ENCODE measurements around the gene CACNG1. TPM values are rescaled to one million over a fixed set of nuclear protein-coding genes. Genes with fewer than 3 reads are reported as not detected.

Gene CACNG1
- total and polyA plus RNA-seq, 2 of the 4 experiments (the other 2 are of a cell fraction) = not detected

- no peak overlapping the region for H4K5ac ChIP-seq (ENCODE audit: low read depth, low read length)
- no peak overlapping the region for H4K91ac ChIP-seq (ENCODE audit: insufficient read depth, low read depth, low read length)
- no peak overlapping the region for H2BK5ac ChIP-seq (ENCODE audit: low read depth, low read length, poor library complexity, severe bottlenecking)
- in situ Hi-C loops (cut with MboI; ENCODE audit: low sequenced_read_pairs) = no loop called here
- H2AK5ac ChIP-seq (ENCODE audit: low read depth, low read length) = no peak overlapping the region
- H3K27me3 ChIP-seq (ENCODE audit: control insufficient read depth, insufficient read depth, low read length) = peaks cover 31% of the 10 kb centered on the region
- no peak for DNase-seq
- ChIA-PET CTCF (no interaction called here), POLR2A (ENCODE audit: unreplicated experiment) (no interaction called here)
- H4K20me1 ChIP-seq (ENCODE audit: insufficient read depth, low read length) = no peaks in the 10 kb centered on the region
- H3K18ac ChIP-seq (ENCODE audit: low read depth, low read length) = no peak overlapping the region
- no CpG with 5 or more reads among the region's 1 CpG for WGBS, 2 experiments (ENCODE audit: extremely low coverage in 2 of 2, insufficient read length in 1 of 2)
- H3K9ac ChIP-seq (ENCODE audit: low read depth, low read length) = no peak overlapping the region
- ATAC-seq (ENCODE audit: low read depth) = no peak
- H3K36me3 ChIP-seq (ENCODE audit: control insufficient read depth, insufficient read depth, low read length) = no peaks in the 10 kb centered on the region
- no peaks in the 10 kb centered on the region for H3K9me1 ChIP-seq (ENCODE audit: insufficient read depth, low read length)
- no peak overlapping the region for H4K8ac ChIP-seq (ENCODE audit: low read depth in 2 of 2, low read length in 2 of 2)
- H3K79me1 ChIP-seq (ENCODE audit: low read depth in 1 of 2, low read length in 2 of 2) = no peaks in the 10 kb centered on the region
- BruUV-seq (replicated peaks) = no TSS peak
- dilution Hi-C loops (cut with HindIII; ENCODE audit: low sequenced_read_pairs, unreplicated experiment) = no loop called here
- H3K4ac ChIP-seq (ENCODE audit: low read depth, low read length) = no peak overlapping the region
- intact Hi-C loops (cut with micrococcal nuclease) = no loop called here
- H2BK120ac ChIP-seq (ENCODE audit: low read depth, low read length) = no peak overlapping the region
- no peak overlapping the region for H2BK15ac ChIP-seq (ENCODE audit: low read depth, low read length)
- no peak overlapping the region for H3K14ac ChIP-seq (replicated peaks; ENCODE audit: low read depth, low read length)
- H2AK9ac ChIP-seq (replicated peaks; ENCODE audit: low read depth, low read length, poor library complexity) = no peak overlapping the region
- peaks cover 20% of the 10 kb centered on the region for H3K9me3 ChIP-seq (ENCODE audit: control insufficient read depth, insufficient read depth, low read length)
- H3K4me1 ChIP-seq (ENCODE audit: control insufficient read depth, insufficient read depth, low read length) = no peaks in the 10 kb centered on the region
- no peak for TF ChIP-seq NFE2L2 (IDR thresholded peaks at IDR 0.05; ENCODE audit: low read depth, low read length)
- TF ChIP-seq RAD21 (IDR thresholded peaks at IDR 0.05; ENCODE audit: low read length) = no peak
- no peak for TF ChIP-seq MAFK (IDR thresholded peaks at IDR 0.05; ENCODE audit: low read depth, low read length)
- no peak for TF ChIP-seq BHLHE40 (IDR thresholded peaks at IDR 0.05; ENCODE audit: low read depth, low read length)
- no peak for TF ChIP-seq RCOR1 (IDR thresholded peaks at IDR 0.05; ENCODE audit: insufficient replicate concordance, low read length)
- TF ChIP-seq CTCF (conservative IDR thresholded peaks at IDR 0.05; ENCODE audit: low read depth, low read length) = no peak
- no peak for TF ChIP-seq MAZ (IDR thresholded peaks at IDR 0.05; ENCODE audit: borderline replicate concordance, low read depth, low read length)
- no peak for TF ChIP-seq USF2 (IDR thresholded peaks at IDR 0.05; ENCODE audit: low read depth, low read length)
- no peak for TF ChIP-seq CEBPB (IDR thresholded peaks at IDR 0.05; ENCODE audit: low read depth, low read length)
- TF ChIP-seq ELK1 (IDR thresholded peaks at IDR 0.05; ENCODE audit: borderline replicate concordance, low read depth, low read length) = no peak
- no peak for TF ChIP-seq RFX5 (IDR thresholded peaks at IDR 0.05; ENCODE audit: low read depth, low read length)
- no peak for TF ChIP-seq FOS (IDR thresholded peaks at IDR 0.05; ENCODE audit: low read depth, low read length)
- TF ChIP-seq MXI1 (IDR thresholded peaks at IDR 0.05; ENCODE audit: borderline replicate concordance, low read depth, low read length) = no peak
- no peak for TF ChIP-seq POLR2A (IDR thresholded peaks at IDR 0.05; ENCODE audit: low read depth, low read length)
- no peak for TF ChIP-seq SMC3 (IDR thresholded peaks at IDR 0.05; ENCODE audit: low read depth, low read length)
- TF ChIP-seq CHD1 (IDR thresholded peaks at IDR 0.05; ENCODE audit: low read depth, low read length) = no peak
- no peak overlapping the region for H2BK20ac ChIP-seq (ENCODE audit: low read depth, low read length)
- no peak overlapping the region for H3K56ac ChIP-seq (ENCODE audit: extremely low read depth, insufficient read depth, low read length)
- H3K23ac ChIP-seq (ENCODE audit: low read depth, low read length) = no peak overlapping the region
- no peak overlapping the region for H3K27ac ChIP-seq (ENCODE audit: insufficient read depth, low read length)
- no peak overlapping the region for H3K4me3 ChIP-seq (ENCODE audit: insufficient read depth, low read depth, low read length)
- H2AFZ ChIP-seq (replicated peaks; ENCODE audit: low read length, poor library complexity) = no peak overlapping the region
- H3K4me2 ChIP-seq (ENCODE audit: low read depth, low read length) = no peak overlapping the region
Measured at GRCh38 chr17:67047382-67047781, 3.0 kb downstream of the CACNG1 start.

All from IMR-90 (cell line).